Measurements from ENCODE around the gene MT2A.
A peak's percentile ranks its signal among the peaks of the same experiment; 100 is the strongest.

MT2A gene

GRCh38 chr16:56657555-56658326, 49.4 kb downstream of the MT2A start, which contains the start of gene MT1F:
Gene MT1F (plus strand): TSS chr16:56657959. CDS start chr16:56658059, 100 bp downstream.
- ChIA-PET POLR2A (ENCODE audit: low non-redundant PET) (no interaction called here), CTCF (no interaction called here)
- DNase-seq (ENCODE audit: low spot score) = peak; percentile 91

DNA sequence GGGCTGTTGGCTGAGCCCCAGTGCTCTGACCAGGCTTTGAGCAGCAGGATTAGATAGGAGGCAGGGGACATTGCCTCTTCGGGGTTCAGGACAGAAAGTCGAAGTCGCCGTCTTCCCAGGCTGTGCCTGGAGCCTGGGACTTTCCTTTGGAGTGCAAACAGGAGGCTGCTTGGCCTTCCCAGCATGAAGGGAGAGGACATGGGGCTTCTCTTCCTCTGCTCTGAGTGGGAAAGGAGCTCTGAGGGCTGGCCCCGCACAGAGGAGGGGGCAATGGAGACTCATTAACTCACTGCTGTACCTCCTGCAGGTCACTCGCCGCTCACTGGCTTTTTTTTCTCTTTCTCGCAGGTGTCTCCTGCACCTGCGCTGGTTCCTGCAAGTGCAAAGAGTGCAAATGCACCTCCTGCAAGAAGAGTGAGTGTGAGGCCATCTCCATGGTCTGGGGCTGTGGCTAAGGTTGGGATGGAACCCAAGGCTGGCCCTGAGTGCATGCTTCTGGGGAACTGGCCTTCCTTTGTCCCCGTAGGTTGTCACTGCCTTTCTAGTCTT, 50.0 kb downstream of the MT2A start:
- CTCF ChIA-PET = no interaction called here
- peak overlapping the region; percentile 71 for H3K27ac ChIP-seq
- TF ChIP-seq, protein P1, sequence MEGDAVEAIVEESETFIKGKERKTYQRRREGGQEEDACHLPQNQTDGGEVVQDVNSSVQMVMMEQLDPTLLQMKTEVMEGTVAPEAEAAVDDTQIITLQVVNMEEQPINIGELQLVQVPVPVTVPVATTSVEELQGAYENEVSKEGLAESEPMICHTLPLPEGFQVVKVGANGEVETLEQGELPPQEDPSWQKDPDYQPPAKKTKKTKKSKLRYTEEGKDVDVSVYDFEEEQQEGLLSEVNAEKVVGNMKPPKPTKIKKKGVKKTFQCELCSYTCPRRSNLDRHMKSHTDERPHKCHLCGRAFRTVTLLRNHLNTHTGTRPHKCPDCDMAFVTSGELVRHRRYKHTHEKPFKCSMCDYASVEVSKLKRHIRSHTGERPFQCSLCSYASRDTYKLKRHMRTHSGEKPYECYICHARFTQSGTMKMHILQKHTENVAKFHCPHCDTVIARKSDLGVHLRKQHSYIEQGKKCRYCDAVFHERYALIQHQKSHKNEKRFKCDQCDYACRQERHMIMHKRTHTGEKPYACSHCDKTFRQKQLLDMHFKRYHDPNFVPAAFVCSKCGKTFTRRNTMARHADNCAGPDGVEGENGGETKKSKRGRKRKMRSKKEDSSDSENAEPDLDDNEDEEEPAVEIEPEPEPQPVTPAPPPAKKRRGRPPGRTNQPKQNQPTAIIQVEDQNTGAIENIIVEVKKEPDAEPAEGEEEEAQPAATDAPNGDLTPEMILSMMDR (conservative IDR thresholded peaks at IDR 0.05; ENCODE audit: low read depth) = no peak
- no peak for DNase-seq (ENCODE audit: low spot score)
- POLR2A ChIA-PET (ENCODE audit: low non-redundant PET) = no interaction called here

More at GRCh38 chr16:56657555-56658326, 49.4 kb downstream of the MT2A start, which contains the start of gene MT1F:
- TF ChIP-seq, protein P1 (conservative IDR thresholded peaks at IDR 0.05; ENCODE audit: low read depth) = no peak
- H3K27ac ChIP-seq = peak within 1 kb of the TSS; percentile 71
